K562 (cell line): ENCODE results near the gene AGPAT3.

Source experiments
- BRCA1 ChIP-seq, 2 experiments: fragments of 450-650 bp in 1 of 2; sonication (generic) in 1 of 2; formaldehyde crosslinking in 1 of 2; IDR thresholded peaks; 2 replicates each; pipeline versions ENCODE4 v1.5.0 to v1.6.1; 2017 to 2020; ENCODE audit warnings: mild to moderate bottlenecking in 1 of 2, missing genetic modification reagents in 1 of 2
- EP300 ChIP-seq: IDR thresholded peaks from 2 replicates; pipeline ENCODE4 v1.6.1; 2012; ENCODE audit warnings: low read length, improper control_type of control experiment
- FOXM1 ChIP-seq, 2 experiments: fragments of 450-650 bp in 1 of 2; sonication (generic) in 1 of 2; formaldehyde crosslinking in 1 of 2; IDR thresholded peaks; 2 replicates each; pipeline versions ENCODE4 v1.6.1 to v1.9.0; 2017 to 2022; ENCODE audit warnings: low read depth in 2 of 2, mild to moderate bottlenecking in 2 of 2, missing genetic modification reagents in 1 of 2, moderate library complexity in 1 of 2
- HDAC2 ChIP-seq: fragments of 450-650 bp; IDR thresholded peaks from 2 replicates; pipeline ENCODE4 v1.6.1; 2016; ENCODE audit warnings: mild to moderate bottlenecking
- HNRNPK ChIP-seq: fragments of 200-400 bp; formaldehyde crosslinking; IDR thresholded peaks from one replicate; pipeline ENCODE4 v1.6.1; 2018; ENCODE audit warnings: mild to moderate bottlenecking, low read depth, low read length; ENCODE audit not compliant: poor library complexity, severe bottlenecking
- RBM15 ChIP-seq: fragments of 200-400 bp; formaldehyde crosslinking; IDR thresholded peaks from 2 replicates; pipeline ENCODE4 v1.6.1; 2018; ENCODE audit warnings: mild to moderate bottlenecking, low read length, moderate library complexity; ENCODE audit not compliant: insufficient read depth
- TF ChIP-seq, protein P1 (sequence below): IDR thresholded peaks from 3 replicates; pipeline ENCODE4 v1.6.1; 2011; ENCODE audit warnings: borderline replicate concordance, mild to moderate bottlenecking; ENCODE audit not compliant: insufficient read length, insufficient read depth
- TF ChIP-seq, protein P2 (sequence below), 3 experiments: IDR thresholded peaks in 2 of 3; conservative IDR thresholded peaks in 1 of 3; 2 replicates each; pipeline ENCODE4 v1.5.1; 2011 to 2012; ENCODE audit warnings: low read length in 3 of 3, mild to moderate bottlenecking in 3 of 3, control low read depth in 2 of 3, improper control_type of control experiment in 1 of 3, inconsistent platforms in 1 of 3, low read depth in 1 of 3, mixed read lengths in 1 of 3, moderate library complexity in 1 of 3; ENCODE audit not compliant: insufficient read depth in 2 of 3
- TF ChIP-seq, protein P3 (sequence below): sonication (generic); formaldehyde crosslinking; IDR thresholded peaks from 2 replicates; pipeline ENCODE4 v1.8.1; 2022; ENCODE audit warnings: missing genetic modification reagents
- TF ChIP-seq, protein P4 (sequence below): fragments of 450-650 bp; IDR thresholded peaks from 2 replicates; pipeline ENCODE4 v1.6.1; 2017; ENCODE audit warnings: mild to moderate bottlenecking, moderate library complexity

DNA sequence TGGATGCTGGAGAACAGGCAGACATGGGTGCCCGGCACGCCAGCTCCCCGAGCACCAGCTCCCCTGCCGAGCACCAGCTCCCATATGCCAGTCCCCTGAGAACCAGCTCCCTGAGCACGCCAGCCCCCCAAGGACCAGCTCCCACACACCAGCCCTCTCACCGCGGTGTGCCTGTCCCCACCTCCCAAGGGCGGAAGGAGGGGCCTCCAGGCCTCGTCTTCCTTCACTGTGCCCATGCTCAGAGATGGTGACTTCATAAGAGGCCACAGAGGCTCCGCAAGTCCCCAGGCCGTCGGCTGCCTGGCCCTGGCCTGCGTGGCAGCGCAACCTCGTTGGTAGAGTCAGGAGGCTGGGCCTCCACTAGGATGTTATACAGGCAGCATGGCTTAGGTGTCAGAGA is 69.1 kb downstream of the AGPAT3 start:
- TF ChIP-seq, protein P1, sequence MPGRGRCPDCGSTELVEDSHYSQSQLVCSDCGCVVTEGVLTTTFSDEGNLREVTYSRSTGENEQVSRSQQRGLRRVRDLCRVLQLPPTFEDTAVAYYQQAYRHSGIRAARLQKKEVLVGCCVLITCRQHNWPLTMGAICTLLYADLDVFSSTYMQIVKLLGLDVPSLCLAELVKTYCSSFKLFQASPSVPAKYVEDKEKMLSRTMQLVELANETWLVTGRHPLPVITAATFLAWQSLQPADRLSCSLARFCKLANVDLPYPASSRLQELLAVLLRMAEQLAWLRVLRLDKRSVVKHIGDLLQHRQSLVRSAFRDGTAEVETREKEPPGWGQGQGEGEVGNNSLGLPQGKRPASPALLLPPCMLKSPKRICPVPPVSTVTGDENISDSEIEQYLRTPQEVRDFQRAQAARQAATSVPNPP = no peak
- TF ChIP-seq RBM15 (no peak), HNRNPK (no peak), HDAC2 (no peak), EP300 (no peak), BRCA1 (IDR thresholded peaks at IDR 0.05) (no peak), BRCA1 (CRISPR knock-in tag; IDR thresholded peaks at IDR 0.05) (no peak), FOXM1 (IDR thresholded peaks at IDR 0.05; ENCODE audit: low read depth) (no peak), FOXM1 (CRISPR knock-in tag; IDR thresholded peaks at IDR 0.05; ENCODE audit: low read depth) (no peak)
- TF ChIP-seq, protein P2, sequence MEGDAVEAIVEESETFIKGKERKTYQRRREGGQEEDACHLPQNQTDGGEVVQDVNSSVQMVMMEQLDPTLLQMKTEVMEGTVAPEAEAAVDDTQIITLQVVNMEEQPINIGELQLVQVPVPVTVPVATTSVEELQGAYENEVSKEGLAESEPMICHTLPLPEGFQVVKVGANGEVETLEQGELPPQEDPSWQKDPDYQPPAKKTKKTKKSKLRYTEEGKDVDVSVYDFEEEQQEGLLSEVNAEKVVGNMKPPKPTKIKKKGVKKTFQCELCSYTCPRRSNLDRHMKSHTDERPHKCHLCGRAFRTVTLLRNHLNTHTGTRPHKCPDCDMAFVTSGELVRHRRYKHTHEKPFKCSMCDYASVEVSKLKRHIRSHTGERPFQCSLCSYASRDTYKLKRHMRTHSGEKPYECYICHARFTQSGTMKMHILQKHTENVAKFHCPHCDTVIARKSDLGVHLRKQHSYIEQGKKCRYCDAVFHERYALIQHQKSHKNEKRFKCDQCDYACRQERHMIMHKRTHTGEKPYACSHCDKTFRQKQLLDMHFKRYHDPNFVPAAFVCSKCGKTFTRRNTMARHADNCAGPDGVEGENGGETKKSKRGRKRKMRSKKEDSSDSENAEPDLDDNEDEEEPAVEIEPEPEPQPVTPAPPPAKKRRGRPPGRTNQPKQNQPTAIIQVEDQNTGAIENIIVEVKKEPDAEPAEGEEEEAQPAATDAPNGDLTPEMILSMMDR (IDR thresholded peaks at IDR 0.05 in 2 of 3, conservative IDR thresholded peaks at IDR 0.05 in 1 of 3; ENCODE audit: insufficient read depth in 2 of 3, low read depth in 1 of 3, low read length in 3 of 3) = no peak
- TF ChIP-seq, protein P3, sequence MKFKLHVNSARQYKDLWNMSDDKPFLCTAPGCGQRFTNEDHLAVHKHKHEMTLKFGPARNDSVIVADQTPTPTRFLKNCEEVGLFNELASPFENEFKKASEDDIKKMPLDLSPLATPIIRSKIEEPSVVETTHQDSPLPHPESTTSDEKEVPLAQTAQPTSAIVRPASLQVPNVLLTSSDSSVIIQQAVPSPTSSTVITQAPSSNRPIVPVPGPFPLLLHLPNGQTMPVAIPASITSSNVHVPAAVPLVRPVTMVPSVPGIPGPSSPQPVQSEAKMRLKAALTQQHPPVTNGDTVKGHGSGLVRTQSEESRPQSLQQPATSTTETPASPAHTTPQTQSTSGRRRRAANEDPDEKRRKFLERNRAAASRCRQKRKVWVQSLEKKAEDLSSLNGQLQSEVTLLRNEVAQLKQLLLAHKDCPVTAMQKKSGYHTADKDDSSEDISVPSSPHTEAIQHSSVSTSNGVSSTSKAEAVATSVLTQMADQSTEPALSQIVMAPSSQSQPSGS (CRISPR knock-in tag) = no peak
- TF ChIP-seq, protein P4, sequence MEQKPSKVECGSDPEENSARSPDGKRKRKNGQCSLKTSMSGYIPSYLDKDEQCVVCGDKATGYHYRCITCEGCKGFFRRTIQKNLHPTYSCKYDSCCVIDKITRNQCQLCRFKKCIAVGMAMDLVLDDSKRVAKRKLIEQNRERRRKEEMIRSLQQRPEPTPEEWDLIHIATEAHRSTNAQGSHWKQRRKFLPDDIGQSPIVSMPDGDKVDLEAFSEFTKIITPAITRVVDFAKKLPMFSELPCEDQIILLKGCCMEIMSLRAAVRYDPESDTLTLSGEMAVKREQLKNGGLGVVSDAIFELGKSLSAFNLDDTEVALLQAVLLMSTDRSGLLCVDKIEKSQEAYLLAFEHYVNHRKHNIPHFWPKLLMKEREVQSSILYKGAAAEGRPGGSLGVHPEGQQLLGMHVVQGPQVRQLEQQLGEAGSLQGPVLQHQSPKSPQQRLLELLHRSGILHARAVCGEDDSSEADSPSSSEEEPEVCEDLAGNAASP = no peak
